ENCODE measurements around the gene TUBGCP6. TPM values are rescaled to one million over a fixed set of nuclear protein-coding genes. Genes with fewer than 3 reads are reported as not detected.

The TUBGCP6 gene
- 10 to 100 TPM; 50.6 to 53.9 TPM for total RNA-seq

GRCh38 chr22:50244420-50245213, at the start of gene TUBGCP6:
Gene TUBGCP6, minus strand, starts transcription at chr22:50245023. Its CDS starts 564 bp downstream, at chr22:50244459.
- peaks cover 51% of the 10 kb centered on the region for H3K4me1 Mint-ChIP-seq
- H3K27ac Mint-ChIP-seq, result peak within 1 kb of the TSS; percentile 99
- no peaks in the 10 kb centered on the region for H3K9me3 Mint-ChIP-seq
- peak; percentile 94 for DNase-seq
- H3K36me3 Mint-ChIP-seq (ENCODE audit: low read depth), result peaks cover 17% of the 10 kb centered on the region
- ChIA-PET CTCF (interaction anchor here (0.8 to 1.4 kb wide), 8 partner anchors 29 to 281 kb away, joined by 3 to 7 read pairs (median 3); partner anchors contain the start of gene SCO2), POLR2A (interaction anchor here (0.6 to 2.8 kb wide), 14 partner anchors 12 to 376 kb away, joined by 3 to 17 read pairs (median 4); partner anchors contain the start of genes CHKB, LMF2, NCAPH2 and SCO2)
- H3K27me3 Mint-ChIP-seq, result no peaks in the 10 kb centered on the region
- H3K4me3 Mint-ChIP-seq, result peak within 1 kb of the TSS; percentile 98

- H3K27ac Mint-ChIP-seq, result no peak overlapping the region
- no peak overlapping the region for H3K4me3 Mint-ChIP-seq
- H3K4me1 Mint-ChIP-seq, result peaks cover 10% of the 10 kb centered on the region
- no peaks in the 10 kb centered on the region for H3K9me3 Mint-ChIP-seq
- H3K27me3 Mint-ChIP-seq, result peaks cover 9% of the 10 kb centered on the region
- CTCF ChIA-PET, result interaction anchor here (1.5 kb wide), 1 partner anchor 11 kb away, joined by 3 read pairs; no protein-coding TSS in a partner anchor
- H3K36me3 Mint-ChIP-seq (ENCODE audit: low read depth), result no peaks in the 10 kb centered on the region
- POLR2A ChIA-PET, result interaction anchor here (0.8 to 1.5 kb wide), 5 partner anchors 11 to 47 kb away, joined by 3 to 4 read pairs (median 3); no protein-coding TSS in a partner anchor
- DNase-seq, result no peak
Observed at GRCh38 chr22:50294319-50294656, 49.5 kb upstream of the TUBGCP6 start.

- Mint-ChIP-seq H3K4me1 (peaks cover 10% of the 10 kb centered on the region), H3K9me3 (no peaks in the 10 kb centered on the region), H3K27ac (no peak overlapping the region), H3K4me3 (peak overlapping the region; percentile 24), H3K36me3 (ENCODE audit: low read depth) (no peaks in the 10 kb centered on the region), H3K27me3 (peaks cover 9% of the 10 kb centered on the region)
- ChIA-PET POLR2A (interaction anchor here (0.8 to 1.5 kb wide), 5 partner anchors 12 to 48 kb away, joined by 3 to 4 read pairs (median 3); no protein-coding TSS in a partner anchor), CTCF (interaction anchor here (1.5 kb wide), 1 partner anchor 11 kb away, joined by 3 read pairs; no protein-coding TSS in a partner anchor)
- DNase-seq, result no peak
Observed at GRCh38 chr22:50293441-50294318, 48.9 kb upstream of the TUBGCP6 start.

- H3K27ac Mint-ChIP-seq, result peak overlapping the region; percentile 2
- no peaks in the 10 kb centered on the region for H3K9me3 Mint-ChIP-seq
- H3K27me3 Mint-ChIP-seq, result peaks cover 9% of the 10 kb centered on the region
- ChIA-PET CTCF (interaction anchor here (1.5 kb wide), 1 partner anchor 12 kb away, joined by 3 read pairs; no protein-coding TSS in a partner anchor), POLR2A (interaction anchor here (1.1 to 1.5 kb wide), 3 partner anchors 12 to 49 kb away, joined by 3 to 4 read pairs (median 3); no protein-coding TSS in a partner anchor)
- peak overlapping the region; percentile 39 for H3K4me3 Mint-ChIP-seq
- no peaks in the 10 kb centered on the region for H3K36me3 Mint-ChIP-seq (ENCODE audit: low read depth)
- H3K4me1 Mint-ChIP-seq, result peaks cover 10% of the 10 kb centered on the region
- DNase-seq, result no peak
Observed at GRCh38 chr22:50292643-50293440, 48.0 kb upstream of the TUBGCP6 start.

- peaks cover 8% of the 10 kb centered on the region for H3K27me3 Mint-ChIP-seq
- ChIA-PET POLR2A (no interaction called here), CTCF (no interaction called here)
Observed at GRCh38 chr22:50289942-50290630, 45.3 kb upstream of the TUBGCP6 start.

GRCh38 chr22:50289151-50289941, 44.5 kb upstream of the TUBGCP6 start:
- Mint-ChIP-seq H3K27me3 (peaks cover 8% of the 10 kb centered on the region), H3K9me3 (no peaks in the 10 kb centered on the region), H3K4me1 (peaks cover 10% of the 10 kb centered on the region), H3K4me3 (no peak overlapping the region), H3K27ac (no peak overlapping the region), H3K36me3 (ENCODE audit: low read depth) (no peaks in the 10 kb centered on the region)
- DNase-seq, result no peak
- POLR2A ChIA-PET, result no interaction called here
- CTCF ChIA-PET, result no interaction called here

More at GRCh38 chr22:50289942-50290630, 45.3 kb upstream of the TUBGCP6 start:
- no peaks in the 10 kb centered on the region for H3K9me3 Mint-ChIP-seq
- no peak overlapping the region for H3K4me3 Mint-ChIP-seq
- no peaks in the 10 kb centered on the region for H3K36me3 Mint-ChIP-seq (ENCODE audit: low read depth)
- H3K27ac Mint-ChIP-seq, result no peak overlapping the region
- DNase-seq, result no peak
- peaks cover 10% of the 10 kb centered on the region for H3K4me1 Mint-ChIP-seq

- no peak overlapping the region for H3K4me3 Mint-ChIP-seq
- peaks cover 5% of the 10 kb centered on the region for H3K27me3 Mint-ChIP-seq
- no peak for DNase-seq
- no peaks in the 10 kb centered on the region for H3K36me3 Mint-ChIP-seq (ENCODE audit: low read depth)
- POLR2A ChIA-PET, result no interaction called here
- CTCF ChIA-PET, result interaction anchor here (1.0 kb wide), 1 partner anchor 11 kb away, joined by 3 read pairs; no protein-coding TSS in a partner anchor
- no peaks in the 10 kb centered on the region for H3K9me3 Mint-ChIP-seq
- H3K4me1 Mint-ChIP-seq, result peaks cover 5% of the 10 kb centered on the region
- no peak overlapping the region for H3K27ac Mint-ChIP-seq
Observed at GRCh38 chr22:50287731-50288130, 42.9 kb upstream of the TUBGCP6 start.

- Mint-ChIP-seq H3K27me3 (no peaks in the 10 kb centered on the region), H3K36me3 (ENCODE audit: low read depth) (no peaks in the 10 kb centered on the region), H3K27ac (no peak overlapping the region), H3K9me3 (no peaks in the 10 kb centered on the region), H3K4me1 (no peaks in the 10 kb centered on the region), H3K4me3 (no peak overlapping the region)
- ChIA-PET POLR2A (no interaction called here), CTCF (no interaction called here)
- DNase-seq, result no peak
Observed at GRCh38 chr22:50286701-50287318, 42.0 kb upstream of the TUBGCP6 start.

GRCh38 chr22:50286275-50286674, 41.5 kb upstream of the TUBGCP6 start:
- H3K36me3 Mint-ChIP-seq (ENCODE audit: low read depth), result no peaks in the 10 kb centered on the region
- ChIA-PET POLR2A (no interaction called here), CTCF (no interaction called here)
- no peak for DNase-seq
- H3K9me3 Mint-ChIP-seq, result no peaks in the 10 kb centered on the region
- no peak overlapping the region for H3K4me3 Mint-ChIP-seq
- H3K4me1 Mint-ChIP-seq, result no peaks in the 10 kb centered on the region
- H3K27me3 Mint-ChIP-seq, result no peaks in the 10 kb centered on the region
- H3K27ac Mint-ChIP-seq, result no peak overlapping the region

GRCh38 chr22:50285568-50286229, 40.9 kb upstream of the TUBGCP6 start:
- CTCF ChIA-PET, result no interaction called here
- Mint-ChIP-seq H3K27me3 (no peaks in the 10 kb centered on the region), H3K4me1 (no peaks in the 10 kb centered on the region), H3K36me3 (ENCODE audit: low read depth) (no peaks in the 10 kb centered on the region), H3K4me3 (no peak overlapping the region), H3K9me3 (no peaks in the 10 kb centered on the region), H3K27ac (no peak overlapping the region)
- POLR2A ChIA-PET, result no interaction called here
- no peak for DNase-seq

- Mint-ChIP-seq H3K9me3 (no peaks in the 10 kb centered on the region), H3K4me1 (no peaks in the 10 kb centered on the region), H3K27me3 (no peaks in the 10 kb centered on the region), H3K27ac (no peak overlapping the region), H3K36me3 (ENCODE audit: low read depth) (no peaks in the 10 kb centered on the region), H3K4me3 (no peak overlapping the region)
- ChIA-PET POLR2A (no interaction called here), CTCF (no interaction called here)
- DNase-seq, result no peak
Observed at GRCh38 chr22:50284479-50284878, 39.7 kb upstream of the TUBGCP6 start.
